Neural cell (in vitro differentiated cells): Measurements from ENCODE around the gene HTR2B. TPM values are rescaled to one million over a fixed set of nuclear protein-coding genes. Genes with fewer than 3 reads are reported as not detected.

ENCODE experiments used
- H2AFZ ChIP-seq: fragments of 200-600, 300-800 bp; sonication (generic), shearing (Covaris generic); 2 replicates; pipeline ENCODE4 v1.6.0; 2014; ENCODE audit warnings: low read depth, mild to moderate bottlenecking, antibody characterized with exemption, low read length, moderate library complexity
- H3F3A ChIP-seq: fragments of 200-600 bp; shearing (Covaris generic); 2 replicates; pipeline ENCODE4 v1.6.1; 2016; ENCODE audit warnings: mild to moderate bottlenecking, moderate library complexity, mixed read lengths, antibody characterized with exemption, low read length; ENCODE audit not compliant: insufficient read depth, poor library complexity, severe bottlenecking
- H3K27ac ChIP-seq: fragments of 200-600, 300-800 bp; sonication (generic), shearing (Covaris generic); 2 replicates; pipeline ENCODE4 v1.5.1; 2014; ENCODE audit warnings: mild to moderate bottlenecking, low read length, moderate library complexity
- H3K27me3 ChIP-seq: fragments of 300-800, 200-600 bp; sonication (generic), shearing (Covaris generic); 2 replicates; pipeline ENCODE4 v1.6.0; 2014; ENCODE audit warnings: mild to moderate bottlenecking, low read depth, low read length, moderate library complexity; ENCODE audit not compliant: insufficient read depth
- H3K36me3 ChIP-seq: fragments of 300-800, 200-600 bp; sonication (generic), shearing (Covaris generic); 2 replicates; pipeline ENCODE4 v1.5.1; 2014; ENCODE audit warnings: mild to moderate bottlenecking, antibody characterized with exemption, low read length, moderate library complexity; ENCODE audit not compliant: insufficient read depth
- H3K4me2 ChIP-seq: fragments of 300-800, 200-600 bp; sonication (generic), shearing (Covaris generic); 2 replicates; pipeline ENCODE4 v1.6.0; 2014; ENCODE audit warnings: mild to moderate bottlenecking, low read length
- H3K4me3 ChIP-seq: fragments of 300-800, 200-600 bp; sonication (generic), shearing (Covaris generic); 2 replicates; pipeline ENCODE4 v1.5.1; 2014; ENCODE audit warnings: mild to moderate bottlenecking, low read length, moderate library complexity
- H3K79me2 ChIP-seq: fragments of 200-600 bp; shearing (Covaris generic); replicated peaks from 2 replicates; pipeline ENCODE4 v1.6.0; 2014; ENCODE audit warnings: mild to moderate bottlenecking, low read length, moderate library complexity; ENCODE audit not compliant: insufficient read depth
- H3K9ac ChIP-seq: fragments of 300-800, 200-600 bp; sonication (generic), shearing (Covaris generic); 2 replicates; pipeline ENCODE4 v1.6.1; 2016; ENCODE audit warnings: mild to moderate bottlenecking, low read length, mixed read lengths
- H3K9me2 ChIP-seq: fragments of 200-600 bp; shearing (Covaris generic); 2 replicates; pipeline ENCODE4 v1.6.1; 2016; ENCODE audit warnings: mild to moderate bottlenecking, low read length, mixed read lengths; ENCODE audit not compliant: insufficient read depth
- H3K9me3 ChIP-seq: fragments of 200-600, 300-800 bp; sonication (generic), shearing (Covaris generic); 2 replicates; pipeline ENCODE4 v1.6.1; 2016; ENCODE audit warnings: mild to moderate bottlenecking, mixed run types, low read length, moderate library complexity, mixed read lengths
- H4K20me1 ChIP-seq: fragments of 200-600 bp; shearing (Covaris generic); 2 replicates; pipeline ENCODE4 v1.6.1; 2016; ENCODE audit warnings: mild to moderate bottlenecking, mixed run types; ENCODE audit not compliant: insufficient read depth
- EP300 ChIP-seq: fragments of 450-650 bp; conservative IDR thresholded peaks from 2 replicates; pipeline ENCODE4 v1.6.1; 2014; ENCODE audit warnings: antibody characterized with exemption, mild to moderate bottlenecking, moderate library complexity; ENCODE audit not compliant: poor library complexity, severe bottlenecking
- EZH2 ChIP-seq: fragments of 200-600, 300-800 bp; shearing (Covaris generic), sonication (generic); IDR thresholded peaks from 2 replicates; pipeline ENCODE4 v1.6.1; 2014; ENCODE audit warnings: antibody characterized with exemption, low read length, borderline replicate concordance, mild to moderate bottlenecking; ENCODE audit not compliant: insufficient read depth, poor library complexity, severe bottlenecking
- MXI1 ChIP-seq: fragments of 450-650 bp; conservative IDR thresholded peaks from 2 replicates; pipeline ENCODE4 v1.6.1; 2014; ENCODE audit warnings: antibody characterized with exemption, mild to moderate bottlenecking; ENCODE audit not compliant: poor library complexity, severe bottlenecking
- POLR2AphosphoS5 ChIP-seq: IDR thresholded peaks from 2 replicates; pipeline ENCODE4 v1.6.1; 2012
- RAD21 ChIP-seq: fragments of 450-650 bp; conservative IDR thresholded peaks from 2 replicates; pipeline ENCODE4 v1.6.1; 2014; ENCODE audit warnings: antibody characterized with exemption, mild to moderate bottlenecking, moderate library complexity
- SMC3 ChIP-seq: fragments of 450-650 bp; conservative IDR thresholded peaks from 2 replicates; pipeline ENCODE4 v1.6.1; 2014; ENCODE audit warnings: antibody characterized with exemption, mild to moderate bottlenecking, moderate library complexity; ENCODE audit not compliant: poor library complexity
- TAF1 ChIP-seq: IDR thresholded peaks from 2 replicates; pipeline ENCODE4 v1.6.1; 2012; ENCODE audit warnings: low read depth
- polyA plus RNA-seq: library from polyadenylated mRNA; depleted of rRNA; stranded (reverse); fragments of >200 nt; gene quantifications from 2 replicates; pipeline ENCODE4 v1.2.3, GENCODE V29; 2014
- TF ChIP-seq, protein P1 (sequence below): fragments of 450-650 bp; IDR thresholded peaks from 2 replicates; pipeline ENCODE4 v1.5.1; 2014; ENCODE audit warnings: antibody characterized with exemption, mild to moderate bottlenecking, moderate library complexity; ENCODE audit not compliant: poor library complexity, severe bottlenecking
- TF ChIP-seq, protein P2 (sequence below): IDR thresholded peaks from 2 replicates; pipeline ENCODE4 v1.6.1; 2012; ENCODE audit warnings: borderline replicate concordance

HTR2B gene
- polyA plus RNA-seq, 1 donor from 2014 or later = not detected

DNA sequence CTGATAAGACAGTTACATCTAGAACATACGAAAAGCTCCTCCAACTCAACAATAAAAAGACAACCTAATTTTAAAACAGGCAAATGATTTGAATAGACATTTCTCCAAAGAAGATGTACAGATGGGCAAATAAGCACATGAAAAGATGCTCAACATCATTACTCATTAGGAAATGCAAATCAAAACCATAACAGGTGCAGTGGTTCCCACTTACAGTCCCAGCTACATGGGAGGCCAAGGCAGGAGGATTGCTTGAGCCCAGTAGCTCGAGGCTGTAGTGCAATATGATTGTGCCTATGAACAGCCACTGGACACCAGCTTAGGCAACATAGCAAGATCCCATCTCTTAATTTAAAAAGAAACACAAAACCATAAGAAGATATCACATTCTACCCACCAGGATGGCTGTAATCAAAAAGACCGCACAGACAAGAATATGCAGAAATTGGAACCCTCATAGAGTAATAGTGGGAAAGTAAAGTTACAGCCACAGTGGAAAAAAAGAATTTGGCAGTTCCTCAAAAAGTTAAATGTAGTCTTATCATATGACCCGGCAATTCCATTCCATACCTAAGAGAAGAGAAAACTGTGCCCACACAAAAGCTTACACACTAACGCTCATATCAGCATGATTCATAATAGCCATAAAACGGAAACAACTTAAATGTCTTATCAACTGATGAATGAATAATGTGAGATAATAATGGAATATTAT is 43.1 kb upstream of the HTR2B start:
- Histone ChIP-seq H3K79me2 (no peaks in the 10 kb centered on the region), H3K9ac (no peak overlapping the region), H3K9me3 (no peaks in the 10 kb centered on the region), H3K9me2 (no peaks in the 10 kb centered on the region), H3K4me3 (no peak overlapping the region), H3K27me3 (no peaks in the 10 kb centered on the region), H3K4me2 (no peak overlapping the region), H3K36me3 (no peaks in the 10 kb centered on the region), H3F3A (no peaks in the 10 kb centered on the region), H4K20me1 (no peaks in the 10 kb centered on the region), H3K27ac (no peak overlapping the region), H2AFZ (no peak overlapping the region)
- TF ChIP-seq POLR2AphosphoS5 = no peak
- no peak for TF ChIP-seq EZH2
- TF ChIP-seq, protein P1, sequence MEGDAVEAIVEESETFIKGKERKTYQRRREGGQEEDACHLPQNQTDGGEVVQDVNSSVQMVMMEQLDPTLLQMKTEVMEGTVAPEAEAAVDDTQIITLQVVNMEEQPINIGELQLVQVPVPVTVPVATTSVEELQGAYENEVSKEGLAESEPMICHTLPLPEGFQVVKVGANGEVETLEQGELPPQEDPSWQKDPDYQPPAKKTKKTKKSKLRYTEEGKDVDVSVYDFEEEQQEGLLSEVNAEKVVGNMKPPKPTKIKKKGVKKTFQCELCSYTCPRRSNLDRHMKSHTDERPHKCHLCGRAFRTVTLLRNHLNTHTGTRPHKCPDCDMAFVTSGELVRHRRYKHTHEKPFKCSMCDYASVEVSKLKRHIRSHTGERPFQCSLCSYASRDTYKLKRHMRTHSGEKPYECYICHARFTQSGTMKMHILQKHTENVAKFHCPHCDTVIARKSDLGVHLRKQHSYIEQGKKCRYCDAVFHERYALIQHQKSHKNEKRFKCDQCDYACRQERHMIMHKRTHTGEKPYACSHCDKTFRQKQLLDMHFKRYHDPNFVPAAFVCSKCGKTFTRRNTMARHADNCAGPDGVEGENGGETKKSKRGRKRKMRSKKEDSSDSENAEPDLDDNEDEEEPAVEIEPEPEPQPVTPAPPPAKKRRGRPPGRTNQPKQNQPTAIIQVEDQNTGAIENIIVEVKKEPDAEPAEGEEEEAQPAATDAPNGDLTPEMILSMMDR = no peak
- TF ChIP-seq SMC3 = no peak
- no peak for TF ChIP-seq RAD21
- no peak for TF ChIP-seq EP300
- TF ChIP-seq, protein P2, sequence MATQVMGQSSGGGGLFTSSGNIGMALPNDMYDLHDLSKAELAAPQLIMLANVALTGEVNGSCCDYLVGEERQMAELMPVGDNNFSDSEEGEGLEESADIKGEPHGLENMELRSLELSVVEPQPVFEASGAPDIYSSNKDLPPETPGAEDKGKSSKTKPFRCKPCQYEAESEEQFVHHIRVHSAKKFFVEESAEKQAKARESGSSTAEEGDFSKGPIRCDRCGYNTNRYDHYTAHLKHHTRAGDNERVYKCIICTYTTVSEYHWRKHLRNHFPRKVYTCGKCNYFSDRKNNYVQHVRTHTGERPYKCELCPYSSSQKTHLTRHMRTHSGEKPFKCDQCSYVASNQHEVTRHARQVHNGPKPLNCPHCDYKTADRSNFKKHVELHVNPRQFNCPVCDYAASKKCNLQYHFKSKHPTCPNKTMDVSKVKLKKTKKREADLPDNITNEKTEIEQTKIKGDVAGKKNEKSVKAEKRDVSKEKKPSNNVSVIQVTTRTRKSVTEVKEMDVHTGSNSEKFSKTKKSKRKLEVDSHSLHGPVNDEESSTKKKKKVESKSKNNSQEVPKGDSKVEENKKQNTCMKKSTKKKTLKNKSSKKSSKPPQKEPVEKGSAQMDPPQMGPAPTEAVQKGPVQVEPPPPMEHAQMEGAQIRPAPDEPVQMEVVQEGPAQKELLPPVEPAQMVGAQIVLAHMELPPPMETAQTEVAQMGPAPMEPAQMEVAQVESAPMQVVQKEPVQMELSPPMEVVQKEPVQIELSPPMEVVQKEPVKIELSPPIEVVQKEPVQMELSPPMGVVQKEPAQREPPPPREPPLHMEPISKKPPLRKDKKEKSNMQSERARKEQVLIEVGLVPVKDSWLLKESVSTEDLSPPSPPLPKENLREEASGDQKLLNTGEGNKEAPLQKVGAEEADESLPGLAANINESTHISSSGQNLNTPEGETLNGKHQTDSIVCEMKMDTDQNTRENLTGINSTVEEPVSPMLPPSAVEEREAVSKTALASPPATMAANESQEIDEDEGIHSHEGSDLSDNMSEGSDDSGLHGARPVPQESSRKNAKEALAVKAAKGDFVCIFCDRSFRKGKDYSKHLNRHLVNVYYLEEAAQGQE = no peak
- no peak for TF ChIP-seq MXI1
- TF ChIP-seq TAF1 = no peak

DNA sequence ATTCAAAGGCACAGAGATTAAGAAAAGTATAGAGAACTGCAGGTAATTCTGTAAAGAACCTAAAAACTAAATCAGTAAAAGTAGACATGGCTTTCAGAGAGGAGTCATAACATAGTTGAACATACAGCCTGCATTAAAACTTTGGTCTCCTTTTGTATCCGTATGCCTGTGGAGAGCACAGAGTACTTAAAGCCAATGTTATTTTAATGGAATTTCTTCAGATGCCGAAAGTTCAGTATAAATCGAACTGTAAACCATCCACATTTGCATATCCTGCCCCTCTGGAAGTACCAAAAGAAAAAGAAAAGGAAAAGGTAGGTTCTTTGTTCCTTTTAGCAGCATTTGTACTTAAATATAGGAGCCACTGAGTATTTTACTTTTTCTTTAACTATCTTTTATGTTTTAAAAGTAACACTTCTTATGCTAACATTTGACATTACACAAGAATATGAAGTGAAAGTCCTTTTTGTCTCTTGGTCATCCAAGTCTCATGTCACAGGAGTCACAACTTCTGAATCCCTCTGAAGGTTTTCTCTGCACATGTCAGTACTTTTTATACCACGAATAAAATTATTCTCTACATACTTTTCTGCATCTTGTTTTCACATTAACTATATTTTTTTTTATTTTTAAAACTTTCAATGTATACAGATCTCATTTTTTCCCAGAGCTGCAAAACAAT is 38.7 kb upstream of the HTR2B start:
- Histone ChIP-seq H3K79me2 (no peaks in the 10 kb centered on the region), H3K27ac (no peak overlapping the region), H3K9ac (no peak overlapping the region), H3K27me3 (no peaks in the 10 kb centered on the region), H3K4me3 (no peak overlapping the region), H3K9me2 (no peaks in the 10 kb centered on the region), H3F3A (no peaks in the 10 kb centered on the region), H2AFZ (no peak overlapping the region), H3K36me3 (no peaks in the 10 kb centered on the region), H3K9me3 (no peaks in the 10 kb centered on the region), H4K20me1 (no peaks in the 10 kb centered on the region), H3K4me2 (no peak overlapping the region)
- TF ChIP-seq MXI1 = no peak
- TF ChIP-seq POLR2AphosphoS5 = no peak
